H1 (cell line): ENCODE measurements around the gene DNAJC17. TPM values are rescaled to one million over a fixed set of nuclear protein-coding genes. Genes with fewer than 3 reads are reported as not detected.

Source experiments
- FOSL1 ChIP-seq: IDR thresholded peaks from 2 replicates; pipeline ENCODE4 v1.6.1; 2011; ENCODE audit warnings: mild to moderate bottlenecking, low read depth, low read length, moderate library complexity; ENCODE audit not compliant: insufficient read depth
- HDAC6 ChIP-seq: IDR thresholded peaks from one replicate; pipeline ENCODE4 v1.7.1; 2012; ENCODE audit warnings: low read depth, mild to moderate bottlenecking, inconsistent platforms, low read length, moderate library complexity
- SIRT6 ChIP-seq: IDR thresholded peaks from one replicate; pipeline ENCODE4 v1.7.1; 2012; ENCODE audit warnings: low read length, inconsistent platforms
- SRF ChIP-seq: IDR thresholded peaks from 2 replicates; pipeline ENCODE4 v1.6.1; 2011; ENCODE audit warnings: mild to moderate bottlenecking, low read depth, low read length, moderate library complexity
- polyA plus RNA-seq, 7 experiments: library from polyadenylated mRNA; depleted of rRNA in 3 of 7; stranded (reverse) in 5 of 7; unstranded in 2 of 7; fragments of >200 nt in 5 of 7; fragments of 200-250 nt in 2 of 7; gene quantifications; 1 replicate in 5 of 7; 2 replicates in 1 of 7; 4 replicates in 1 of 7; pipeline versions ENCODE4 v1.2.1 to v1.2.3, GENCODE V29; 2011 to 2013; ENCODE audit warnings: missing spikeins in 2 of 7, mixed read lengths in 2 of 7
- total RNA-seq: library from RNA; stranded (reverse); fragmentation: NEBNext Ultra II Directional; extraction: Animal tissue kit (Norgen Biotek cat#: 25700); gene quantifications from 2 replicates; pipeline ENCODE4 v1.2.1, GENCODE V29; 2021

Gene DNAJC17
- total and polyA plus RNA-seq, 2 of the 8 experiments (the other 6 are each of a cell fraction or from before 2014, with no cell fraction given) = 39.5 to 45.4 TPM

- TF ChIP-seq SIRT6 = no peak
- TF ChIP-seq HDAC6 = no peak
- no peak for TF ChIP-seq SRF
- TF ChIP-seq FOSL1 = no peak
These were observed 5.6 kb upstream of the DNAJC17 start (continued) for GRCh38 chr15:40812721-40813425.
